Daoy (cell line): ENCODE results near the gene SSBP2. TPM values are rescaled to one million over a fixed set of nuclear protein-coding genes. Genes with fewer than 3 reads are reported as not detected.
"Not testable (repeated sequence)": the region's sequence is repeated elsewhere in the genome, so short reads cannot be mapped to it uniquely, and the experiment has no call there.

Experiments used
- DNase-seq: peaks from one replicate; pipeline ENCODE4 v3.0.0-alpha.2; 2015; ENCODE audit warnings: low read depth
- total RNA-seq: library from RNA; depleted of rRNA; stranded (reverse); fragments of >200 nt; shearing (Covaris generic); gene quantifications from 2 replicates; pipeline ENCODE4 v1.2.3, GENCODE V29; 2014

SSBP2 gene
- total RNA-seq, 1 experiment from 2014 or later = 15.0 TPM

- DNase-seq = no peak
Observed at GRCh38 chr5:81729276-81729675, 21.6 kb downstream of the SSBP2 start.

GRCh38 chr5:81728301-81728700 lies 22.6 kb downstream of the SSBP2 start:
- no peak for DNase-seq

DNA sequence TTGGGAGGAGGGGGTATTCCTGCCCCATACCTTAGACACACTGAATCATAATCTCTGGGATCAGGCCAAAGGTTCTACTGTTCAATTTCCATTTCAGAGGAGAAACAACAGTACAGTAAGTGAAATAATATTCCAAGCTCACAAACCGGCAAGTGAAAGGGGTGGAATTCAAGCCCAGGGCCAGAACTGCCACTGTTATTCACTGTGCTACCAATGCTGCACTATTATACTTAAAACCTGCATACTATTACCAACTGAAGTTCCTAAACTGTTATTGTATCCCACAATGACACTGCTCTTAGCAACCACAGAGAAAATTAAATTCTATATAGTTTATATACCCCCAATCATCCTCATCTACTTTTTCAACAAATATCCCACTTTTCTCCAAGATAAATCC lies 24.6 kb downstream of the SSBP2 start:
- DNase-seq = no peak

DNA sequence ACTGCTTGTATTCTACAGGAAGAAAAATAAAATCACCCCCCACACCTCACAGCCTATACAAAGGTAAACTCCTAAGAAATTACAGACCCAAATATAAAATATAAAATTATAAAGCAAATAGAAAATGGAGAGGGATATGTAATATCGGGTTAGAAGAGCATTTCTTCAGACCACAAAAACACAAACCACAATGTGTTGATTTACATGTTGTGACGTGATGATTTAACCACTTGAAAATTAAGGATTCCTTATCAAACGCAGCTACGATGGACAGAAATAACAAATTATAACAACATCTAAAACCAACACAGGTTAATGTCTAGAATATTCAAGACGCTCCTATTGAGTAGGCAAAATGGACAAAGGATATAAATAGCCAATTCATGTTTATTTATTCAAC lies 26.3 kb downstream of the SSBP2 start:
- DNase-seq = no peak

DNA sequence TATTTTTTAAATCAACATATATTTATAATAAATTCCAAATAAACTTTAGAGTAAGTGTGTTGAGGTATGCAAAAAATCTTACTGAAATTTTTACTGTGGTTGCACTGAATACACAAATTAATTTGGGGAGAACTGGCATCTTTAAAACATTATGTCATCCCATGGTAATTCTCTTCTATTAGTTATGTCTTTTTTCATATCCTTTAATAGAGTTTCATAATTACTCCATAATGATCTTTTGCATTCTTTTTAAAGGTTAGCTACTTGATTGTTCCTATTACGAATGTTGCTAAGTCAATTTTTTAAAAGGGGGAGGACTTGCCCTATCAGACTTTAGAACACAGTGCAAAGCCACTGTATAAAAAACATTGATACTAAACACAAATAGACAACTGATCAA lies 26.8 kb downstream of the SSBP2 start:
- DNase-seq = no peak

DNA sequence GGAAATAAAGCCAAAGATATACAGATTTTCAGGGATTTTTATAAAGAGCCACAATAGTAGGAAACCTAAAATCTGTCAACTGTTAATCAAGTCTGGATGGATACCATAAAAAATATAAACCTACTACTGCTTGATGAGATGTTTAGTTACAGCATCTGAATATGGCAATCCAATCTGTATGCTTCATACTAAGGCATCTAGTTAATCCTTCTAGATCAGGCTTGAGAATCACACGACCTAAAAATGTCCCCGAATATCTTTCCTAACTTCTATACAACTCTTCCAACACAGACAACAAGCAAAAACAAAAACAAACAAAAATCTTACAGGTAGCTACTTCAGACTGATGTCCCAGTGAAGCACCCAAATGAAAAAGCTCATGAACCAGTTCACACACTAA lies 29.8 kb downstream of the SSBP2 start:
- DNase-seq = no peak

- DNase-seq = no peak
Observed at GRCh38 chr5:81719743-81720345, 31.1 kb downstream of the SSBP2 start.

DNA sequence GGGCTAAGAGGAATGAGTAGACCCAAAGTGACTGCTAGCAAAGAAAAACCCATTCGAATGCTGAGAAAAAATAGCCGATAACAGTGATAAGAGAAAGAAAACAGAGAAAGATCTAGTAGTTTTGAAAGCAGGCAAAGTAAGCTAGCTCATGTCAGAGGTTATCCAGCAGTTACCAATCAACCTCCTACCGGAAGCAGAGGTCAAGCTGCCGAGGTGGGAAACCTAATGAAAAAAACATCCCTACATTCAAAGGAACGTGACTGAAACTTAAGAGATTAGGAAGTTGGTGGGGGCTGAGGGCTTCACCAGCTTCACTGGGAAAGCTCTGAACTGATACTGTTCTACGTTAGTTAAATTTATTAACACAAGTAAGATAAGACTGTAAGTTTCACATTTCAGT lies 32.6 kb downstream of the SSBP2 start:
- DNase-seq = no peak

DNA sequence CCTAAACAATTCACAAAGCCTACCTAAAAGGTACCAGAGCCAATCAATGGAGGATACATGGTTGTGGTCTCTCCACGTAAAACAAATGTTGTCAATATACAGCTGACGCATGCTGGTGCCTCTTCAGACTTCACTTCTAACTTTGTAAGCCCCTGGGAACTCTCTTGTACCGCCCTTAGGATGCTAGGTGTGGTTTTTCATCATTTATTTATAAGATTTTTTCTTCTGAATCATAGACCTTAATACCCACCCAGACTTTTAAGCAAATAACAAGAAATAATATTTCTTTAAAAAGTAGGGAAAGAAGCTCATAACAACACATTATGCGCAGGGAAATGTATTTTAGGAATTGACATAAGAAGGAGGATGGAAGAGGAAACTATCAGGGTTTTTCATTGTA lies 33.0 kb downstream of the SSBP2 start:
- no peak for DNase-seq

GRCh38 chr5:81717226-81717625 lies 33.7 kb downstream of the SSBP2 start:
- DNase-seq = no peak

DNA sequence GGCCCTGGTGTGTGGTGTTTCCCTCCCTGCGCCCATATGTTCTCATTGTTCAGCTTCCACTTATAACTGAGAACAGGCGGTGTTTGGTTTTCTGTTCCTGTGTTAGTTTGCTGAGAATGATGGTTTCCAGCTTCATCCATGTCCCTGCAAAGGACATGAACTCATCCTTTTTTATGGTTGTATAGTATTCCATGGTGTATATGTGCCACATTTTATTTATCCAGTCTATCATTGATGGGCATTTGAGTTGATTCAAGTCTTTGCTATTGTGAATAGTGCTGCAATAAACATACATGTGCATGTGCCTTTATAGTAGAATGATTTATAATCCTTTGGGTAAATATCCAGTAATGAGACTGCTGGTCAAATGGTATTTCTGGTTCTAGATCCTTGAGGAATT lies 36.8 kb downstream of the SSBP2 start:
- DNase-seq = not testable (repeated sequence)

- no peak for DNase-seq
Observed at GRCh38 chr5:81708889-81709288, 42.0 kb downstream of the SSBP2 start.

- no peak for DNase-seq
Observed at GRCh38 chr5:81703840-81704239, 47.1 kb downstream of the SSBP2 start.

DNA sequence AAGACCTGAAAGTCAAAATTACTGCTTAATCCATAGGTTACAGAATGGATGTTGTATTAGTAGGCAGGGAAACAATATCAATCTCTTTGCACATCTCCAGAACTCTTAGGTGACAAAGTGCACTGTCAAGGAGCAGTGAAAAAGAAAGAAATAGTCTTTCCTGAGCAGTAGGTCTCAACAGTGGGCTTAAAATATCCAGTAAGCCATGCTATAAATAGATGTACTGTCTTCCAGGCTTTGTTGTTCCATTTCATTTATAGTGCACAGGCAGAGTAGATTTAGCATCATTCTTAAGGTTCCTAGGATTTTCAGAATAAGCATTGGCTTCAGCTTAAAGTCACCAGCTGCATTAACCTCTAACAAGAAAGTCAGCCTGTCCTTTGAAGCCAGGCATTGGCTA lies 50.7 kb downstream of the SSBP2 start:
- DNase-seq = no peak

DNA sequence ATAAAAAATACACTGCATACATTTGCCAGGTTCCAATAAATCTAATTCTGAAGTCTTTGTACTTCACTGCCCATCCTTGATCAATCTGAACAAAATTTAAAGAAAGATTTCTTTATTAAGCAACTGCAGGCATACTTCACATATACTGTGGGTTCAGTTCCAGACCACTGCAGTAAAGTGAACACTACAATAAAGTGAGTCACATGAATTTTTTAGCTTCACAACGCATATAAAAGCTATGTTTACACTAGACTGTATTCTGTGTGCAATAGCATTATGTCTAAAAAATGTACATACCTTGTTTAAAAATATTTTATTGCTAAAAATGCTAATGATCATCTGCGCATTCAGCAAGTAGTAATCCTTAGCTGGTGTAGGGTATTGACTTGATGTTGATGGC lies 52.1 kb downstream of the SSBP2 start:
- DNase-seq = no peak

DNA sequence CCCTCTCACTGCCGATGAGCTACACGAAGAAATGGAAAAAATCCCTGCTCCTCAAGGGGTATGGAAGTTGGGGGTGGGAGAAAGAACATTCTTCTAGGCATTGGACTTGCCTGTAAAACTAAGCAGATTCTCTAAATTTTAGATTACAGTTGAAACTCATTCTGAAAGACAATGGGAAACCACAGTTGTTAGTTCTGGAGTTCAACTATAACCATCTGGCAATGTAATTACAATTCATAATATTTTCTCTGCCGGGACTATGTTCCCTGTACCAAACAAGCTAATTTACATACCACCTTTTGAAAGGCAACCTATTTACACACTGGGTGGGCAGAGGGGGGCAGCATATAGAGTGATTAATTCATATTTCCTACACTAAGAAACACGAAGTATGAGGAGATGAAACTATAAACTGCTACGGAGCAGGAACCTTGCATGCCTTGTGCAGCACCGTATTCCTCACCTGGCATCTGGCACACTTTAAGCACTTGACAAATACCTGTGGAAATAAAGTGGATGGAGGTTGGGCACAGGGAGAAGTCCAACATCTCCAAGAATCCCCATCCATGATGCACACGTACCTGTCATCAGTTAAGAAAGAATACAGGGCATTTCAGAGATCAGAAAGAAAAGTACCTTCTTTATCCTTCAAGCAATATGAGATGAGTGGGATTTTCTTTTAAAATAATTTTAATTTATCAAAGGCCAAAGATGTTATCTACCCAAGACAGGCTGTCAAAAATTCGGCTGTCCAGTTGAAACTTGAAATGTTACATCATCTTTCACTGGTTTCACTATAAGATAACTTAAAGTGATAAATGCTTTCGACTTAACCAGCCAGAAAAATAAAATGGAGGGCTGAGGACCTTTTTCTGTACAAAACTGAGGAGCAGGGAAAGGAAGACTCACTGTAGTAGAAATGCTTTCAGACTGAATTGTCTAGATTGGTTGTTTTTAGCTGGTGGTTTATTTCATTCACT lies 54.2 kb downstream of the SSBP2 start:
- no peak for DNase-seq

DNA sequence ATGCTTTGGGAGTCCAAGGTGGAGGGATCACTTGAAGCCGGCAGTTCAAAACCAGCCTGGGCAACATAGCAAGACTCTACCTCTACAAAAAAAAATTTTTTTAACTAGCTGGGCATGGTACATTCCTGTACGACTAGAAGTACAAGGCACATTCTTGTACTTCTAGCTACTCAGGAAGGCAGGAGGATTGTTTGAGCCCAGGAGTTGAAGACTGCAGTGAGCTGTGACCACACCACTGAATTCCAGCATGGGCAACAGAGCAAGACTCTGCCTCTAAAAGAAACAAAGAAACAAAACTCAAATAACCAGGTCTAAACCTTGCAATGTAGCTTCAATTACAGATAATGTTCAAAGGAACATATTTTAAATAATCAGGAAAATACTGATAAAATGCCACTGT lies 56.2 kb downstream of the SSBP2 start:
- DNase-seq = no peak

DNA sequence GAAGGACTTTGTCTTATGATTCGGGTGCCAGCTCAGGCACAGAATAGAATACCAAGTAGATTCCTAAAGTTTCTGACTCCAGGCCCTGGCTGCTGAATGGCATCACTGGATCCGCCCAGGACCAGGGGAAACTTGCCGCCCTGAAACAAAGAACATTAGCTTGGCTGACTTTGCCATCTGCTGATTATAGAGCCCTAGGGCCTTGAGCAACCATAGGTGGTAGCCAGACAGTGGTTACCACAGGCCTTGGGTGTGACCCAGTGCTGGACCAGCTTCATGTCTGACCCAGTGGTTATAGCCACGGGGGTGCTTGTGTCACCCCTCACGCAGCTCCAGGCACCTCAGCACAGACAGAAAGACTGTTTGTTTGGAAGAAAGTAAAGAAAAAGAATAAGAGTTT lies 62.7 kb downstream of the SSBP2 start:
- DNase-seq = no peak

- no peak for DNase-seq
Observed at GRCh38 chr5:81687292-81687691, 63.6 kb downstream of the SSBP2 start.

GRCh38 chr5:81685471-81685870 lies 65.4 kb downstream of the SSBP2 start:
- DNase-seq = no peak

DNA sequence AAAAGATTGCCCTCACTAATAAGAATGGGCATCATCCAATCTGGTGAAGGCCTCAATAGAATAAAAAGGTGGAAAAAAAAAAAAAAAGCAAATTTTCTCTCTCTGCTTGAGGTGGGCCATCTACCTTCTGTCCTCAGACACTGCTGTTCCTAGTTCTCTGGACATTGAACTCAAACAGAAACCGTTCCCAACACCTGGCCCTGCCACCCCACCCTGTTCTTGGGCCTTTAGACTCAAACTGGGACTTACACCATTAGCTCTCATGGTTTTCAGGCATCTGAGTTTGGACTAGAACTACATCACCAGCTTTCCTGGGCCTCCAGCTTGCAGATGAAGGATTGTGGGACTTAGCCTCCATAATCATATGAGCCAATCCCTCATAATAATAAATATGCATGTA lies 71.0 kb downstream of the SSBP2 start:
- no peak for DNase-seq

GRCh38 chr5:81675420-81675819 lies 75.5 kb downstream of the SSBP2 start:
- DNase-seq = no peak

- no peak for DNase-seq
Observed at GRCh38 chr5:81665795-81666194, 85.1 kb downstream of the SSBP2 start.
